Hypothalamus (tissue), 51 donors: ENCODE measurements around the gene LIFR.

Experiments used
- DNase-seq, 51 donors: peaks; one replicate each; lab custom pipeline; 2025; lab: John Stamatoyannopoulos, UW

The LIFR gene

GRCh38 chr5:38468978-38469706, 87.3 kb downstream of the LIFR start:
- peak in 30 of 51 donors; percentile 16 to 85 (median 58) for DNase-seq

- no peak for DNase-seq
Measured at GRCh38 chr5:38468202-38468673, 88.2 kb downstream of the LIFR start.

- peak in 28 of 51 donors; percentile 24 to 80 (median 52) for DNase-seq
Measured at GRCh38 chr5:38467353-38468040, 88.9 kb downstream of the LIFR start.

- peak in 45 of 51 donors; percentile 22 to 88 (median 68) for DNase-seq
Measured at GRCh38 chr5:38466424-38467189, 89.8 kb downstream of the LIFR start.

GRCh38 chr5:38465702-38466423, 90.6 kb downstream of the LIFR start:
- no peak for DNase-seq

- no peak for DNase-seq
Measured at GRCh38 chr5:38465061-38465460, 91.4 kb downstream of the LIFR start.

- DNase-seq, result peak in 1 of 51 donors; percentile 8
Measured at GRCh38 chr5:38463634-38464521, 92.6 kb downstream of the LIFR start.

GRCh38 chr5:38462976-38463633, 93.3 kb downstream of the LIFR start:
- DNase-seq, result no peak

- DNase-seq, result no peak
Measured at GRCh38 chr5:38458174-38458573, 98.3 kb downstream of the LIFR start.

- no peak for DNase-seq
Measured at GRCh38 chr5:38456657-38457399, 99.6 kb downstream of the LIFR start.

- no peak for DNase-seq
Measured at GRCh38 chr5:38455796-38456330, 100.6 kb downstream of the LIFR start.

GRCh38 chr5:38453921-38454320, 102.5 kb downstream of the LIFR start:
- DNase-seq, result no peak

- DNase-seq, result no peak
Measured at GRCh38 chr5:38453506-38453905, 102.9 kb downstream of the LIFR start.

GRCh38 chr5:38452201-38452600, 104.2 kb downstream of the LIFR start:
- DNase-seq, result no peak

GRCh38 chr5:38451074-38451725, 105.2 kb downstream of the LIFR start:
- DNase-seq, result no peak

GRCh38 chr5:38450627-38451026, 105.8 kb downstream of the LIFR start:
- no peak for DNase-seq

- no peak for DNase-seq
Measured at GRCh38 chr5:38448568-38449350, 107.7 kb downstream of the LIFR start.
